Heart right ventricle (tissue), 16 donors: Measurements from ENCODE around the gene SLC12A2. TPM values are rescaled to one million over a fixed set of nuclear protein-coding genes. Genes with fewer than 3 reads are reported as not detected.

ENCODE experiments used
- ATAC-seq, 8 donors: fragments of 200-7000 bp; cut with Tn5 transposase; one replicate each; pipeline ENCODE4 v1.9.1; 2020; ENCODE audit warnings: mild to moderate bottlenecking in 8 of 8, moderate library complexity in 8 of 8, moderate number of reproducible peaks in 1 of 8
- DNase-seq, 2 donors: peaks; one replicate each; pipeline ENCODE4 v3.0.0-alpha.2; 2020
- H3K27ac ChIP-seq, 10 donors: fragments of 200-600 bp; sonication (generic) in 2 of 10; one replicate each; pipeline versions ENCODE4 v1.5.0 to v1.8.0; 2020 to 2022; ENCODE audit warnings: mild to moderate bottlenecking in 3 of 10
- H3K27me3 ChIP-seq, 7 donors: fragments of 200-600 bp; one replicate each; pipeline ENCODE4 v1.8.0; 2021 to 2022; ENCODE audit warnings: mild to moderate bottlenecking in 2 of 7
- H3K36me3 ChIP-seq, 9 donors: fragments of 200-600 bp; sonication (generic) in 1 of 9; one replicate each; pipeline versions ENCODE4 v1.5.0 to v1.8.0; 2020 to 2022; ENCODE audit warnings: mild to moderate bottlenecking in 2 of 9
- H3K4me1 ChIP-seq, 9 donors: fragments of 200-600 bp; sonication (generic) in 1 of 9; one replicate each; pipeline versions ENCODE4 v1.5.0 to v1.8.0; 2020 to 2022; ENCODE audit warnings: mild to moderate bottlenecking in 4 of 9
- H3K4me3 ChIP-seq, 10 donors: fragments of 200-600 bp; sonication (generic) in 2 of 10; one replicate each; pipeline versions ENCODE4 v1.5.0 to v1.8.0; 2020 to 2022; ENCODE audit warnings: mild to moderate bottlenecking in 7 of 10, moderate library complexity in 2 of 10
- H3K9me3 ChIP-seq, 11 donors: fragments of 200-600 bp in 10 of 11; sonication (generic) in 2 of 11; one replicate each; pipeline versions ENCODE4 v1.5.0 to v1.8.0; 2013 to 2022; ENCODE audit warnings: mild to moderate bottlenecking in 2 of 11, control low read depth in 1 of 11, moderate library complexity in 1 of 11
- WGBS, 2 donors: extraction: QIAGEN DNeasy Blood & Tissue Kit; methylation state at CpG; one replicate each; pipeline ENCODE4 v1.1.7; 2013; ENCODE audit warnings: inconsistent platforms in 1 of 2; 5-methylcytosine and 5-hydroxymethylcytosine counted together
- intact Hi-C, 10 donors: fragments of 100-400 bp; cut with DNase I; formaldehyde crosslinking; loops; one replicate each; pipeline versions ENCODE4 v1.11.1 to v1.14.2; 2022
- polyA plus RNA-seq, 2 donors: library from polyadenylated mRNA; stranded (reverse); fragments of 200-250 nt; gene quantifications; one replicate each; pipeline ENCODE4 v1.2.3, GENCODE V29; 2013
- total RNA-seq, 10 donors: library from RNA; stranded (reverse); fragmentation: NEBNext Ultra II Directional in 3 of 10; extraction: Animal tissue kit (Norgen Biotek cat#: 25700) in 3 of 10; gene quantifications; one replicate each; pipeline versions ENCODE4 v1.2.1 to v1.2.4, GENCODE V29; 2021 to 2023
- TF ChIP-seq, protein P1 (sequence below), 9 donors: fragments of 200-600 bp; sonication (generic) in 2 of 9; IDR thresholded peaks; one replicate each; pipeline versions ENCODE4 v1.5.0 to v1.8.0; 2021 to 2022; ENCODE audit warnings: antibody characterized with exemption in 9 of 9, mild to moderate bottlenecking in 5 of 9, moderate library complexity in 1 of 9
- donor health status: Arrhythmogenic right ventricular cardiomyopathy.
- donor health status: ischemic (EF 13 %, LVEDD 7.1; RV severe dilation, severe dysfunction).
- donor health status: healthy with polysubstance abuse.
- donor health status: DM: no; HTN: yes; CAD: no.
- donor health status: DM: no; HTN: no; CAD: no.
- donor health status: ischemic (EF 25% LVEDD 6.9; RV normal size, moderate dysfunction).
- donor health status: ischemic (EF 25% LVEDD 5.7; RV mildly dilated, moderate dysfunction).
- donor health status: healthy.
- donor health status: DM: yes; HTN: yes; CAD: no.
- donor health status: Ischemic cardiomyopathy.
- donor health status: ischemic (EF 35%, LVEDD 5.7; RV mildly dilated, moderate dysfunction).
- donor health status: nonischemic (EF 11% LVEDD 7.7; RV severe dilation, severe dysfunction).
- donor health status: DM: yes; HTN: yes; CAD: no.
- donor health status: PGD.
- donor health status: ischemic (EF 29% LVEDD 5.4; RV normal size, mild dysfunction).
- donor health status: nonischemic (EF 23%, LVEDD 6.1; RV moderate dilation, normal function).

Gene SLC12A2
- total and polyA plus RNA-seq, 12 donors, result 2.5 to 23.0 (median 15.4) TPM

- peak overlapping the region in 7 of 10 donors; percentile 2 to 38 (median 25) for H3K4me3 ChIP-seq
- peak; percentile 68 to 89 (median 82) for ATAC-seq
- H3K27ac ChIP-seq, result no peak overlapping the region
- intact Hi-C loops, result loop anchor here (1.0 to 10.0 kb wide), 14 partner anchors 324 to 639 kb away; no protein-coding TSS in a partner anchor
- H3K27me3 ChIP-seq, result peaks cover 0 to 5% (median 0%) of the 10 kb centered on the region in 7 donors
- peaks cover 0 to 18% (median 8%) of the 10 kb centered on the region in 9 donors for H3K4me1 ChIP-seq
- peaks cover 0 to 10% (median 0%) of the 10 kb centered on the region in 9 donors for H3K36me3 ChIP-seq
- TF ChIP-seq, protein P1, sequence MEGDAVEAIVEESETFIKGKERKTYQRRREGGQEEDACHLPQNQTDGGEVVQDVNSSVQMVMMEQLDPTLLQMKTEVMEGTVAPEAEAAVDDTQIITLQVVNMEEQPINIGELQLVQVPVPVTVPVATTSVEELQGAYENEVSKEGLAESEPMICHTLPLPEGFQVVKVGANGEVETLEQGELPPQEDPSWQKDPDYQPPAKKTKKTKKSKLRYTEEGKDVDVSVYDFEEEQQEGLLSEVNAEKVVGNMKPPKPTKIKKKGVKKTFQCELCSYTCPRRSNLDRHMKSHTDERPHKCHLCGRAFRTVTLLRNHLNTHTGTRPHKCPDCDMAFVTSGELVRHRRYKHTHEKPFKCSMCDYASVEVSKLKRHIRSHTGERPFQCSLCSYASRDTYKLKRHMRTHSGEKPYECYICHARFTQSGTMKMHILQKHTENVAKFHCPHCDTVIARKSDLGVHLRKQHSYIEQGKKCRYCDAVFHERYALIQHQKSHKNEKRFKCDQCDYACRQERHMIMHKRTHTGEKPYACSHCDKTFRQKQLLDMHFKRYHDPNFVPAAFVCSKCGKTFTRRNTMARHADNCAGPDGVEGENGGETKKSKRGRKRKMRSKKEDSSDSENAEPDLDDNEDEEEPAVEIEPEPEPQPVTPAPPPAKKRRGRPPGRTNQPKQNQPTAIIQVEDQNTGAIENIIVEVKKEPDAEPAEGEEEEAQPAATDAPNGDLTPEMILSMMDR (IDR thresholded peaks at IDR 0.05), result peak; percentile 83 to 97 (median 89)
- WGBS, 2 donors, result 13 to 15% methylated on average over 36 of the region's 36 CpGs
- no peaks in the 10 kb centered on the region for H3K9me3 ChIP-seq
- peak; percentile 78 to 81 for DNase-seq
Observed at GRCh38 chr5:128201065-128201926, 117.7 kb downstream of the SLC12A2 start.

DNA sequence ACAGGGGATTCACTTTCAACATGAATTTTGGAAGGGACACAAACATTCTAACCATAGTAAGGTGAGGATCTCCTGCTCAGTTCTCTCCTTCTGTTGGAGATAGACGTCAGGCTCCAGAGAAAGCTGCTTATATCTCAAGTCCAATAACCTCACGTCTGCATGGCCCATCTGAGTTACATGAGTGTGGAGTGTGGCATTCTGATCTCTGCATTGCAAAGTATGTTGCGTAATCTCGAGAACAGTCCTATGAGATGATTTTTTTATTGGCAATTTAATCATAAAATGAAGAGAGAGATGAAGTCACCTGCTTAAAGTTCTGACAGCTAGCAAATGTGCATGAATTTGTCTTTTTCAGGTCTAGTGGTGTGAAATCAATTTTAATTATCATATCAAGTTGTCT lies 118.8 kb downstream of the SLC12A2 start:
- ATAC-seq, result no peak
- 67 to 69% methylated on average over 4 of the region's 4 CpGs for WGBS, 2 donors
- Histone ChIP-seq H3K9me3 (no peaks in the 10 kb centered on the region), H3K4me1 (peaks cover 0 to 14% (median 8%) of the 10 kb centered on the region in 9 donors), H3K4me3 (no peak overlapping the region), H3K27ac (no peak overlapping the region), H3K27me3 (peaks cover 0 to 5% (median 0%) of the 10 kb centered on the region in 7 donors), H3K36me3 (peaks cover 0 to under 1% (median 0%) of the 10 kb centered on the region in 9 donors)
- TF ChIP-seq, protein P1 (IDR thresholded peaks at IDR 0.05), result no peak
- intact Hi-C loops, result loop anchor here (5.0 to 10.0 kb wide), 8 partner anchors 325 to 640 kb away; no protein-coding TSS in a partner anchor
- no peak for DNase-seq

GRCh38 chr5:128208436-128208835 lies 124.9 kb downstream of the SLC12A2 start:
- Histone ChIP-seq H3K36me3 (no peaks in the 10 kb centered on the region), H3K27ac (no peak overlapping the region), H3K4me3 (no peak overlapping the region), H3K4me1 (peaks cover 0 to 2% (median 0%) of the 10 kb centered on the region in 9 donors), H3K9me3 (no peaks in the 10 kb centered on the region), H3K27me3 (no peaks in the 10 kb centered on the region)
- TF ChIP-seq, protein P1 (IDR thresholded peaks at IDR 0.05), result no peak
- DNase-seq (no peak), ATAC-seq (peak in 3 of 8 donors; percentile 31 to 65 (median 42))
- intact Hi-C loops, result loop anchor here in 3 of 10 donors (10.0 kb wide), 2 partner anchors 334 to 454 kb away; no protein-coding TSS in a partner anchor

DNA sequence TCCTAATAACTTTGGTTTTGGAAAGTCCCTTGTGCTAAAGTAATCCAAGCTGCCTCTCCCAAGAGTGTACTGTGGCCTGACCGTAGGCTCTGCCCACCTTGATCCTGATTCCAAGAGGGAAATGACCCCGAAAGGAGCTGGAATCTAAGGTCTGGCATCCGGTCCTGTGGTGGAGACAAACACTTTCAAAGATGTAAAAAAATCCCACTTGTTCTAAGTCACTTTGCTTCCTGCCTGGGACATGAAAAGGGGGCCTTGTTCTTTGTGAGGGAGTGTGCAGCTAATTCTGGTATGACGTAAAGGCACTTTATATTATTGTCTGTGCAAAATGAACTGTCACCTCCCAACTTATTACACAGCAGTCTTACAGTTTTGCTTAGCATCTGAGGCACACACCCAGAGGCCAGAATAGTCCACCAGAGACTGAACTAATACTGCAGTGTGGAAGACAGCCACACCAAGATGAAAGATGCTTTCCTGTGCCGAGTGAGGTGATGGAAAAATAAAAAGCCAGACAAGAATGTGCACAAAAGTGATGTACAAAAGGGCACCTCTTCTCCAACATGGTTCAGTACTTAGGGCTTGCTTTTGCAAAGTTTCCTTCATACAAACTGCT lies 128.7 kb downstream of the SLC12A2 start:
- intact Hi-C loops, result loop anchor here (2.0 to 10.0 kb wide), 15 partner anchors 285 to 1555 kb away; no protein-coding TSS in a partner anchor

More for the DNA sequence above, 128.7 kb downstream of the SLC12A2 start:
- H3K4me3 ChIP-seq, result no peak overlapping the region
- WGBS, 2 donors, result 61 to 62% methylated on average over 5 of the region's 5 CpGs
- peaks cover 0 to 10% (median 5%) of the 10 kb centered on the region in 9 donors for H3K4me1 ChIP-seq
- DNase-seq (no peak), ATAC-seq (no peak)
- no peaks in the 10 kb centered on the region for H3K36me3 ChIP-seq
- no peaks in the 10 kb centered on the region for H3K9me3 ChIP-seq
- no peaks in the 10 kb centered on the region for H3K27me3 ChIP-seq
- no peak overlapping the region for H3K27ac ChIP-seq
- TF ChIP-seq, protein P1 (IDR thresholded peaks at IDR 0.05), result no peak
